Activated naive CD4-positive, alpha-beta T cell treated with anti-CD3 and anti-CD28 coated beads, Interleukin-2, amount 50 U/mL, for 24 hours (primary cell): ENCODE data around the gene COQ9.

ENCODE experiments used
- H3K27ac Mint-ChIP-seq: one replicate; pipeline ENCODE4 v1.8.0; 2021; ENCODE audit warnings: mild to moderate bottlenecking, mixed read lengths
- H3K27me3 Mint-ChIP-seq: one replicate; pipeline ENCODE4 v1.8.0; 2021; ENCODE audit warnings: mixed read lengths
- H3K36me3 Mint-ChIP-seq: one replicate; pipeline ENCODE4 v1.8.0; 2021; ENCODE audit warnings: mixed read lengths
- H3K4me1 Mint-ChIP-seq: one replicate; pipeline ENCODE4 v1.8.0; 2021; ENCODE audit warnings: mixed read lengths
- H3K4me3 Mint-ChIP-seq: one replicate; pipeline ENCODE4 v1.8.0; 2021; ENCODE audit warnings: mild to moderate bottlenecking, mixed read lengths
- H3K9me3 Mint-ChIP-seq: one replicate; pipeline ENCODE4 v1.8.0; 2021; ENCODE audit warnings: mixed read lengths

The COQ9 gene

GRCh38 chr16:57505169-57505568, 57.9 kb downstream of the COQ9 start:
- no peak overlapping the region for H3K4me3 Mint-ChIP-seq
- H3K9me3 Mint-ChIP-seq: no peaks in the 10 kb centered on the region
- peaks cover 10% of the 10 kb centered on the region for H3K4me1 Mint-ChIP-seq
- no peaks in the 10 kb centered on the region for H3K27me3 Mint-ChIP-seq
- no peaks in the 10 kb centered on the region for H3K36me3 Mint-ChIP-seq
- H3K27ac Mint-ChIP-seq: no peak overlapping the region

GRCh38 chr16:57507136-57508034, 60.1 kb downstream of the COQ9 start:
- H3K27ac Mint-ChIP-seq: no peak overlapping the region
- H3K4me3 Mint-ChIP-seq: no peak overlapping the region
- no peaks in the 10 kb centered on the region for H3K36me3 Mint-ChIP-seq
- no peaks in the 10 kb centered on the region for H3K9me3 Mint-ChIP-seq
- H3K4me1 Mint-ChIP-seq: no peaks in the 10 kb centered on the region
- H3K27me3 Mint-ChIP-seq: no peaks in the 10 kb centered on the region

GRCh38 chr16:57508035-57508425, 60.8 kb downstream of the COQ9 start:
- no peaks in the 10 kb centered on the region for H3K36me3 Mint-ChIP-seq
- H3K4me1 Mint-ChIP-seq: no peaks in the 10 kb centered on the region
- H3K27ac Mint-ChIP-seq: no peak overlapping the region
- H3K27me3 Mint-ChIP-seq: no peaks in the 10 kb centered on the region
- H3K9me3 Mint-ChIP-seq: no peaks in the 10 kb centered on the region
- H3K4me3 Mint-ChIP-seq: no peak overlapping the region

GRCh38 chr16:57509231-57509923, 62.1 kb downstream of the COQ9 start:
- Mint-ChIP-seq H3K36me3 (no peaks in the 10 kb centered on the region), H3K27me3 (no peaks in the 10 kb centered on the region), H3K4me1 (no peaks in the 10 kb centered on the region), H3K9me3 (no peaks in the 10 kb centered on the region), H3K4me3 (no peak overlapping the region), H3K27ac (no peak overlapping the region)

- Mint-ChIP-seq H3K4me1 (no peaks in the 10 kb centered on the region), H3K36me3 (no peaks in the 10 kb centered on the region), H3K27me3 (no peaks in the 10 kb centered on the region), H3K4me3 (no peak overlapping the region), H3K27ac (no peak overlapping the region), H3K9me3 (no peaks in the 10 kb centered on the region)
Observed at GRCh38 chr16:57510016-57510871, 63.0 kb downstream of the COQ9 start.
